ENCODE measurements around the gene DHX40.

GRCh38 chr17:59558039-59558438 is 7.4 kb upstream of the DHX40 start:
- TF ChIP-seq TAF1 (IDR thresholded peaks at IDR 0.05; ENCODE audit: low read depth, low read length), result no peak
- no peak for TF ChIP-seq POLR2AphosphoS5 (IDR thresholded peaks at IDR 0.05; ENCODE audit: low read depth, low read length)
- no peak for TF ChIP-seq POLR2A (IDR thresholded peaks at IDR 0.05; ENCODE audit: low read depth, low read length)
- TF ChIP-seq SPI1 (IDR thresholded peaks at IDR 0.05; ENCODE audit: low read depth, low read length), result no peak
- TF ChIP-seq POU2F2 (IDR thresholded peaks at IDR 0.05; ENCODE audit: low read depth, low read length), result no peak

All from GM12891 (cell line).